Measurements from ENCODE around the gene INPP4A. TPM values are rescaled to one million over a fixed set of nuclear protein-coding genes. Genes with fewer than 3 reads are reported as not detected.
"Not testable (repeated sequence)": the region's sequence is repeated elsewhere in the genome, so short reads cannot be mapped to it uniquely, and the experiment has no call there.

The INPP4A gene
- 20.7 TPM for polyA plus RNA-seq (2013, experiment 1 of 2)
- polyA plus RNA-seq (2013, experiment 2 of 2), result 19.2 TPM

DNA sequence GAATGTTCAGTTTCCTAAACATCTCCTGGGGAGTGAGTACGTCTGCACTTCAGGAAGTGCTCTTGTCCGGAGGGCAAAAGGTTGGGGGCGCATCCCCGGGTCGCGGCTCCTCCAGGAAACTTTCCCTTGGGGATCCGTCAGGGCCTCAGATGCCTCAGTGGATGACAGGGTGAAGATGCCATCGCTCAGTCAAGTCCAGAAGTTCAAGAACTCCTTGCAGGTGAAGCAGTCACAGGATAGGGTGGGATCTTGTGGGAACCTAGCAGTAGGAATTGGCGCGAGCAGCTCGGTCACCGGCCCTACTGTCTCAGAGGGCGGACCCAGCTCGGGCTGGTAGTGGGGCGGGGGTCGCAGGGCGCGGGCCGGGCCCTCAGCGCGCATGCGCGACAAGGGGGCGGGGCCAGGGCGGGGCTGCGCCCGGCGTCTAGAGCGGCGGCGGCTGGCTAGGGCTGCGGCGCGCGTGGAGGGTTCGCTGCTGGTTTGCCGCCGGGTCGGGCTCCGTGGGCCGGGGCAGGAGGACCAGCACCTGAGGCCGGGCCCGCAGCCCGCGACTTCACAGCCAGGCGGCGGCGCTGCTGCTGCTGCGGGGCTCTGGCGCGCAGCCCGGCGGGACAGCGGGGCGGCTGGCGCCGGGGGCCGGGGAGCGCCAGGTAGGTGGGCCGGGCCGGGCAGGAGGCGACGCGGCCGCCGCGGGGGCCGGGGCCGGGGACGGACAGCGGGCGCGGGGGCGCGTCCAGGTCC, at the start of gene INPP4A:
TSS of gene INPP4A (plus strand) at position 423 of the 741 bp plus-strand sequence. CDS start 75,191 bp downstream, outside the sequence.
- H3K27ac ChIP-seq (ENCODE audit: low read depth, low read length, severe bottlenecking), result peak within 1 kb of the TSS; percentile 45
- 1 to 2% methylated on average over 42 to 51 of the region's 75 CpGs for WGBS, 2 experiments (ENCODE audit: insufficient coverage in 2 of 2)
- peaks cover 8% of the 10 kb centered on the region for H3K4me1 ChIP-seq (ENCODE audit: control insufficient read depth, insufficient read depth, low read length, poor library complexity, severe bottlenecking)
- peak within 1 kb of the TSS; percentile 69 for H3K4me3 ChIP-seq (ENCODE audit: extremely low read depth, insufficient read depth, low read length, poor library complexity, severe bottlenecking)
- no peaks in the 10 kb centered on the region for H3K9me3 ChIP-seq (ENCODE audit: control insufficient read depth, low read length)
- no peaks in the 10 kb centered on the region for H3K36me3 ChIP-seq (ENCODE audit: control insufficient read depth, insufficient read depth, low read length)

DNA sequence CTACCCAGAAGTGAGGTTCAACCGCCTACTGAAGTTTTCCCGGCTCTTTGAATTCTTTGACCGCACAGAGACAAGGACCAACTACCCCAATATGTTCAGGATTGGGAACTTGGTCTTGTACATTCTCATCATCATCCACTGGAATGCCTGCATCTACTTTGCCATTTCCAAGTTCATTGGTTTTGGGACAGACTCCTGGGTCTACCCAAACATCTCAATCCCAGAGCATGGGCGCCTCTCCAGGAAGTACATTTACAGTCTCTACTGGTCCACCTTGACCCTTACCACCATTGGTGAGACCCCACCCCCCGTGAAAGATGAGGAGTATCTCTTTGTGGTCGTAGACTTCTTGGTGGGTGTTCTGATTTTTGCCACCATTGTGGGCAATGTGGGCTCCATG, 48.7 kb upstream of the INPP4A start:
- Histone ChIP-seq H3K27ac (ENCODE audit: low read depth, low read length, severe bottlenecking) (no peak overlapping the region), H3K36me3 (ENCODE audit: control insufficient read depth, insufficient read depth, low read length) (no peaks in the 10 kb centered on the region), H3K9me3 (ENCODE audit: control insufficient read depth, low read length) (no peaks in the 10 kb centered on the region), H3K4me3 (ENCODE audit: extremely low read depth, insufficient read depth, low read length, poor library complexity, severe bottlenecking) (no peak overlapping the region), H3K4me1 (ENCODE audit: control insufficient read depth, insufficient read depth, low read length, poor library complexity, severe bottlenecking) (no peaks in the 10 kb centered on the region)
- 86 to 100% methylated on average over 4 to 5 of the region's 6 CpGs for WGBS, 2 experiments (ENCODE audit: insufficient coverage in 2 of 2)

DNA sequence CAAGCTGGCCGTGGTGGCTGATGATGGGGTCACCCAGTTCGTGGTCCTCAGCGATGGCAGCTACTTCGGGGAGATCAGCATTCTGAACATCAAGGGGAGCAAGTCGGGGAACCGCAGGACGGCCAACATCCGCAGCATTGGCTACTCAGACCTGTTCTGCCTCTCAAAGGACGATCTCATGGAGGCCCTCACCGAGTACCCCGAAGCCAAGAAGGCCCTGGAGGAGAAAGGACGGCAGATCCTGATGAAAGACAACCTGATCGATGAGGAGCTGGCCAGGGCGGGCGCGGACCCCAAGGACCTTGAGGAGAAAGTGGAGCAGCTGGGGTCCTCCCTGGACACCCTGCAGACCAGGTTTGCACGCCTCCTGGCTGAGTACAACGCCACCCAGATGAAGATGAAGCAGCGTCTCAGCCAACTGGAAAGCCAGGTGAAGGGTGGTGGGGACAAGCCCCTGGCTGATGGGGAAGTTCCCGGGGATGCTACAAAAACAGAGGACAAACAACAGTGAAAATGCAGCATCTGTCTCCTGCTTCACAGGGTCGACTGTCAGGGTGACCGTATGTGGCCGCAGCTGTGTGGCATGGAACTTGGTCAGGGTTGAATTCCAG, 47.8 kb upstream of the INPP4A start:
- no peak overlapping the region for H3K27ac ChIP-seq (ENCODE audit: low read depth, low read length, severe bottlenecking)
- no peaks in the 10 kb centered on the region for H3K9me3 ChIP-seq (ENCODE audit: control insufficient read depth, low read length)
- 93 to 94% methylated on average over 23 of the region's 23 CpGs for WGBS, 2 experiments (ENCODE audit: insufficient coverage in 2 of 2)
- H3K36me3 ChIP-seq (ENCODE audit: control insufficient read depth, insufficient read depth, low read length), result no peaks in the 10 kb centered on the region
- no peaks in the 10 kb centered on the region for H3K4me1 ChIP-seq (ENCODE audit: control insufficient read depth, insufficient read depth, low read length, poor library complexity, severe bottlenecking)
- no peak overlapping the region for H3K4me3 ChIP-seq (ENCODE audit: extremely low read depth, insufficient read depth, low read length, poor library complexity, severe bottlenecking)

DNA sequence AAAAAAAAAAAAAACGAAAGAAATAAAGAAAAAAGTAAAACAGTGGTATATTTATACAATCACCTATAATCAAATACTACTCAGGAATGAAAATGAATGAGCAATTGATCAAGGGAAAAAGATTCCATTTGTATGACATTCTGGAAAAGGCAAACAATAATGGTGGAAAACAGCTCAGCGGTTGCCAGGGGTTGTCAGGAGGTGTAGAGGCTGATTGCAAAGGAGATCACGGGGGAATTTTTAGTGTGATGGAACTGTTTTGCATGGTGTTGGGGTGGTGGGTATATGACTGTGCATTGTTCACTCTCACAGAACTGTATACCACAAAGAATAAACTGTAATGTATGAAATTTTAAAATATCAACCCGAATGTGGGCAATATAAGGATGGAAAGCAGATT, 45.5 kb upstream of the INPP4A start:
- H3K9me3 ChIP-seq (ENCODE audit: control insufficient read depth, low read length), result no peaks in the 10 kb centered on the region
- no peak overlapping the region for H3K27ac ChIP-seq (ENCODE audit: low read depth, low read length, severe bottlenecking)
- H3K4me1 ChIP-seq (ENCODE audit: control insufficient read depth, insufficient read depth, low read length, poor library complexity, severe bottlenecking), result no peaks in the 10 kb centered on the region
- WGBS, 2 experiments (ENCODE audit: insufficient coverage in 2 of 2), result 89 to 100% methylated on average over 1 to 2 of the region's 4 CpGs
- no peak overlapping the region for H3K4me3 ChIP-seq (ENCODE audit: extremely low read depth, insufficient read depth, low read length, poor library complexity, severe bottlenecking)
- no peaks in the 10 kb centered on the region for H3K36me3 ChIP-seq (ENCODE audit: control insufficient read depth, insufficient read depth, low read length)

DNA sequence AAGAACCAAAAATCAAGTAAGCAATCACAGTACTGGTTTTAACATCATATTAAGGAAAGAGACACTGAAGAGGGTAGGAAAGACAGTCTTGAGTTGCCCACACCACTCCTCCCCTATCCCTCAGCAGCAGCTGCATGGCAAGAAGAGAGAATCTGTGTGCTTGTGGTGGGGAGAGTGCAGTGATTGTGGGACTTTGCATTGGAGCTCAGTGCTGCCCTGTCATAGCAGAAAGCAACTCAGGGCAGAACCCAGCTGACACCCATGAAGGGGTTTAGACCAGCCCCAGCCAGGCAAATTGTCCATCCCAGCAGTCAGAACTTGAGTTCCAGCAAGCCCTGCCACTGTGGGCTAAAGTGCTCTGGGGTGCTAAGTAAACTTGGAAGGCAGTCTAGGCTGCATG, 40.8 kb upstream of the INPP4A start:
- no peaks in the 10 kb centered on the region for H3K9me3 ChIP-seq (ENCODE audit: control insufficient read depth, low read length)
- H3K27ac ChIP-seq (ENCODE audit: low read depth, low read length, severe bottlenecking), result no peak overlapping the region
- H3K4me1 ChIP-seq (ENCODE audit: control insufficient read depth, insufficient read depth, low read length, poor library complexity, severe bottlenecking), result no peaks in the 10 kb centered on the region
- H3K36me3 ChIP-seq (ENCODE audit: control insufficient read depth, insufficient read depth, low read length), result no peaks in the 10 kb centered on the region
- H3K4me3 ChIP-seq (ENCODE audit: extremely low read depth, insufficient read depth, low read length, poor library complexity, severe bottlenecking), result no peak overlapping the region

DNA sequence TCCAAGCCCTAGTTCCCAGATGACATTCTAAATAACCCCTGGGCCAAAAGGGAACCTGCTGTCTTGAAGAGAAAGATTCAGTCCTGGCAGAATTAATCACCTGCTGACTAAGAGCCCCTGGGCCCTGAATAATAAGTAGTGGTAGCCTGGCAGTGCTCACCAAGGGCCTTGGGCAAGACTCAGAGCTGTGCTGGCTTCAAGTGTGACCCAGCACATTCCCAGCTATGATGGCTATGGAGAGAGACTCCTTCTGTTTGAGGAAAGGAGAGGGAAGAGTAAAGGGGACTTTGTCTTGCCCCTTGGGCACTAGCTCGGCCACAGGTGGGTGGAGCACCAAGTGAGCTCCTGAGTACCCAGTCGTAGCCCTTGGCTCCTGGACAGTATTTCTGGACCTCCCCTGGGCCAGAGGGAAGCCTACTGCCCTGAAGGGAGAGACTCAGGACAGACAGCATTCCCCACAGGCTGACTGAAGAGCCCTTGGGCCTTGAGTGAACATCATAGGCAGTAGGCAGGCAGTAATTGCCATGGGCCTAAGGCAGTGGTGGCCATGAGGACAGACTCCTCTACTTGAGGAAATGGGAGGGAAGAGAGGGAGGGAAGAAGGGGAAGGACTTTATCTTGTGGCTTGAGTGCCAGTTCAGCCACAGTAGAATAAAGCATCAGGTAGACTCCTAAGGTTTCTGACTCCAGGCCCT, 40.0 kb upstream of the INPP4A start:
- H3K27ac ChIP-seq (ENCODE audit: low read depth, low read length, severe bottlenecking), result no peak overlapping the region
- no peaks in the 10 kb centered on the region for H3K9me3 ChIP-seq (ENCODE audit: control insufficient read depth, low read length)
- H3K4me1 ChIP-seq (ENCODE audit: control insufficient read depth, insufficient read depth, low read length, poor library complexity, severe bottlenecking), result no peaks in the 10 kb centered on the region
- WGBS, 2 experiments (ENCODE audit: insufficient coverage in 2 of 2), result 79 to 83% methylated on average over 1 to 2 of the region's 2 CpGs
- H3K36me3 ChIP-seq (ENCODE audit: control insufficient read depth, insufficient read depth, low read length), result no peaks in the 10 kb centered on the region
- H3K4me3 ChIP-seq (ENCODE audit: extremely low read depth, insufficient read depth, low read length, poor library complexity, severe bottlenecking), result no peak overlapping the region

DNA sequence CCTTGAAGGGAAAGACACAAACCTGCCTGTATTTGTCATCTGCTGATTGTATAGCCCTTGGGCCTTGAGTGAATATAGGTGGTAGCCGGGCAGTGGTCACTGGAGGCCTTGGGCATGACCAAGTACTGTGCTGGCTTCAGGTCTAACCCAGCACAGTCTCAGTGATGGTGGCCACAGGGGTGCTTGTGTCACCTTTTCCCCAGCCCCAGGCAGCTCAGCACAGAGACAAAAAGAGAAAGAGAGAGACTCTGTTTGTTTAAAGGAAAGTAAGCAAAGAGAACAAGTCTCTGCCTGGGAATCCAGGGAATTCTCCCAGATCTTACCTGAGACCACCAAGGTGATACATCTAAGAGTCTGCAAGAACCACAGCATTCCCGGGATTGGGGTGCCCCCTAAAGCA, 39.4 kb upstream of the INPP4A start:
- WGBS, 2 experiments (ENCODE audit: insufficient coverage in 2 of 2), result 84% methylated on average over 2 of the region's 2 CpGs
- Histone ChIP-seq H3K4me3 (ENCODE audit: extremely low read depth, insufficient read depth, low read length, poor library complexity, severe bottlenecking) (no peak overlapping the region), H3K9me3 (ENCODE audit: control insufficient read depth, low read length) (no peaks in the 10 kb centered on the region), H3K27ac (ENCODE audit: low read depth, low read length, severe bottlenecking) (no peak overlapping the region), H3K4me1 (ENCODE audit: control insufficient read depth, insufficient read depth, low read length, poor library complexity, severe bottlenecking) (no peaks in the 10 kb centered on the region), H3K36me3 (ENCODE audit: control insufficient read depth, insufficient read depth, low read length) (no peaks in the 10 kb centered on the region)

DNA sequence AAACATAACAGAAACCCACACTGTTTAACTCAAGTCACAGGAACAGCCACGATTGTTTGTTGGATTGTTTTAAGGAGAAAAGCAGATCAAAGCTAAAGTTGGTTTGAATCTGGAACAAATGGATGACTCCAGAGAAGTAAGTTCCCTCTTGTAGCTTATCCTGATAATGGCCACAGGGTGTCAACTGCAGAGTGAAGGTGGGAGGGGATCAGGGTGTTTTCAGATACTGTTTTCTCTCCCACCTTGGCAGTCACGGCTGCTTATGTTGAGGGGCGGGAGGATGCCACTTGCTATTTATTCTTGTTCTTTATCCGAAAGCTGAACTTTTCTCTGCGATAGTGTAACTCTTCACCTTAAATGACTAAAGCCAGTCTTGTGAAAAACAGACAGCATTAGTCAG, 36.5 kb upstream of the INPP4A start:
- Histone ChIP-seq H3K9me3 (ENCODE audit: control insufficient read depth, low read length) (no peaks in the 10 kb centered on the region), H3K36me3 (ENCODE audit: control insufficient read depth, insufficient read depth, low read length) (no peaks in the 10 kb centered on the region), H3K4me3 (ENCODE audit: extremely low read depth, insufficient read depth, low read length, poor library complexity, severe bottlenecking) (no peak overlapping the region), H3K27ac (ENCODE audit: low read depth, low read length, severe bottlenecking) (no peak overlapping the region), H3K4me1 (ENCODE audit: control insufficient read depth, insufficient read depth, low read length, poor library complexity, severe bottlenecking) (no peaks in the 10 kb centered on the region)
- 88% methylated on average over 4 of the region's 5 CpGs; no CpG with 5 or more reads in 1 of the 2 experiments for WGBS, 2 experiments (ENCODE audit: insufficient coverage in 2 of 2)

DNA sequence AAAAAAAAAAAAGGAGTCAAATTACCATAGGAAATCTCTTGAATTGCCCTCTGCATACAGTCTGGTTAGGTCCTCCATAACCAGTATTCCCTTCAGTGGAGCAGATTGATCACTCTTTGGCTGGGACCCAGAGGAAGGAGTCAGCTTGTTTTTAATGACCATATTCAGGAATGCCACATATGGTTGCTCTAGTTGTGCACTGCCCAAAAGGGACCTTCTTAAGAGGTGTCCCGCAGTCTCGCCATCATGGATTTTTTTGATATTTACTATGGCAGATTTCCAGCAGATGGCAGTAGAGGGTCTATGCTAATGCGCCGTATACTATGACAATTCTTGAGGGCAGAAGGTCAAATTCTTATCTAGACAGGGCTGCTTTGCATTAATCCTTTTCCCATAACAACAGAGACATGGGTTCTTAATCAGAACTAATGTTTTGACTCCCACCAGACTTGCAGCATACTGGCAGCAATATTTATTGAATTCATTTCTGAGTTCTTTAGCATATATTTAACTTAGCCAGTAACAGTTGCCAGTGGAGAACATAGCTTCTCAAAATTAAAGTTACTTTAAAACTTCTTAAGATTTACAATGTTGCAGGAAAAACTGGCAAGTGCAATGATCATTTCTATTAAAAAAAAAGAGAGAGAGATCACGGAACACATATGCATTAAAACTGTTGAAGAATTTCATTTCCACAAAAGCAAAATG, 31.8 kb upstream of the INPP4A start:
- 61 to 66% methylated on average over 4 of the region's 5 CpGs for WGBS, 2 experiments (ENCODE audit: insufficient coverage in 2 of 2)
- Histone ChIP-seq H3K4me1 (ENCODE audit: control insufficient read depth, insufficient read depth, low read length, poor library complexity, severe bottlenecking) (no peaks in the 10 kb centered on the region), H3K9me3 (ENCODE audit: control insufficient read depth, low read length) (peaks cover 8% of the 10 kb centered on the region), H3K4me3 (ENCODE audit: extremely low read depth, insufficient read depth, low read length, poor library complexity, severe bottlenecking) (no peak overlapping the region), H3K36me3 (ENCODE audit: control insufficient read depth, insufficient read depth, low read length) (no peaks in the 10 kb centered on the region), H3K27ac (ENCODE audit: low read depth, low read length, severe bottlenecking) (no peak overlapping the region)

DNA sequence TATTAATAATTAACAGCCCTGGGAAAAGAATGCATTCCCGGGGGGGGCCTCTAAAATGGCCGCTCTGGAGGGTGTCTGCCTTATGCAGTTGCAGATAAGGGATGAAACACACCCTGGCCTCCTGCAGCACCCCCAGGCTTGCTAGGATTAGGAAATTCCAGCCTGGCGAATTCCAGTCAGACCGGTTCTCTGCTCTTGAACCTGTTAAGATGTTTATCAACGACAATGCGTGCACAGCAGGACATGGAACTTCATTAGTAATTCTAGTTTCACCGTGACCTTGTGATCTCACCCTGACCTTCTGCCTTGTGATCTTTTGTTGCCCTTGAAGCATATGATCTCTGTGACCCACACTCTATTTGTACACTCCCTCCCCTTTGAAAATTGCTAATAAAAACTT, 30.4 kb upstream of the INPP4A start:
- H3K27ac ChIP-seq (ENCODE audit: low read depth, low read length, severe bottlenecking); H3K4me1 ChIP-seq (ENCODE audit: control insufficient read depth, insufficient read depth, low read length, poor library complexity, severe bottlenecking); H3K4me3 ChIP-seq (ENCODE audit: extremely low read depth, insufficient read depth, low read length, poor library complexity, severe bottlenecking); H3K36me3 ChIP-seq (ENCODE audit: control insufficient read depth, insufficient read depth, low read length); H3K9me3 ChIP-seq (ENCODE audit: control insufficient read depth, low read length): not testable (repeated sequence)
- WGBS, 2 experiments (ENCODE audit: insufficient coverage in 2 of 2), result 91 to 96% methylated on average over 5 to 6 of the region's 7 CpGs

Measured in mesodermal cell (in vitro differentiated cells).